SH-SY5Y (cell line): Measurements from ENCODE around the gene DIP2C.

Source experiments
- GATA2 ChIP-seq: IDR thresholded peaks from 2 replicates; pipeline ENCODE4 v1.6.1; 2011; ENCODE audit warnings: mild to moderate bottlenecking, low read depth, low read length
- GATA3 ChIP-seq: IDR thresholded peaks from 2 replicates; pipeline ENCODE4 v1.6.1; 2011; ENCODE audit warnings: low read depth, mild to moderate bottlenecking, low read length, moderate library complexity

Gene DIP2C

GRCh38 chr10:513393-513792, 176.1 kb downstream of the DIP2C start:
- no peak for TF ChIP-seq GATA2
- TF ChIP-seq GATA3: no peak

GRCh38 chr10:511849-512191, 177.6 kb downstream of the DIP2C start:
- TF ChIP-seq GATA2 (no peak), GATA3 (no peak)

GRCh38 chr10:511101-511848, 178.2 kb downstream of the DIP2C start:
- no peak for TF ChIP-seq GATA2
- no peak for TF ChIP-seq GATA3

- TF ChIP-seq GATA2: no peak
- TF ChIP-seq GATA3: no peak
Measured at GRCh38 chr10:510415-510881, 179.0 kb downstream of the DIP2C start.

- no peak for TF ChIP-seq GATA2
- no peak for TF ChIP-seq GATA3
Measured at GRCh38 chr10:509361-510102, 179.9 kb downstream of the DIP2C start.

- TF ChIP-seq GATA2 (no peak), GATA3 (no peak)
Measured at GRCh38 chr10:508726-509125, 180.7 kb downstream of the DIP2C start.

GRCh38 chr10:507908-508444, 181.5 kb downstream of the DIP2C start:
- no peak for TF ChIP-seq GATA3
- TF ChIP-seq GATA2: no peak

- TF ChIP-seq GATA3 (no peak), GATA2 (no peak)
Measured at GRCh38 chr10:507355-507699, 182.1 kb downstream of the DIP2C start.

- TF ChIP-seq GATA2: no peak
- TF ChIP-seq GATA3: no peak
Measured at GRCh38 chr10:506451-507354, 182.8 kb downstream of the DIP2C start.

- TF ChIP-seq GATA2 (no peak), GATA3 (no peak)
Measured at GRCh38 chr10:505419-505818, 184.0 kb downstream of the DIP2C start.

- TF ChIP-seq GATA3 (no peak), GATA2 (no peak)
Measured at GRCh38 chr10:504806-505205, 184.7 kb downstream of the DIP2C start.

- no peak for TF ChIP-seq GATA2
Measured at GRCh38 chr10:504121-504611, 185.3 kb downstream of the DIP2C start.

- TF ChIP-seq GATA2 (no peak), GATA3 (no peak)
Measured at GRCh38 chr10:501596-501995, 187.9 kb downstream of the DIP2C start.

GRCh38 chr10:500876-501275, 188.6 kb downstream of the DIP2C start:
- TF ChIP-seq GATA3 (no peak), GATA2 (no peak)

GRCh38 chr10:499991-500390, 189.5 kb downstream of the DIP2C start:
- no peak for TF ChIP-seq GATA2
- TF ChIP-seq GATA3: no peak
